HG02973 (cell line): ENCODE results near the gene STK35.

Experiments used
- ATAC-seq: cut with Tn5 transposase; IDR thresholded peaks from one replicate; pipeline ENCODE4 v1.9.1; 2021; ENCODE audit warnings: moderate library complexity; ENCODE audit not compliant: unreplicated experiment

Gene STK35

DNA sequence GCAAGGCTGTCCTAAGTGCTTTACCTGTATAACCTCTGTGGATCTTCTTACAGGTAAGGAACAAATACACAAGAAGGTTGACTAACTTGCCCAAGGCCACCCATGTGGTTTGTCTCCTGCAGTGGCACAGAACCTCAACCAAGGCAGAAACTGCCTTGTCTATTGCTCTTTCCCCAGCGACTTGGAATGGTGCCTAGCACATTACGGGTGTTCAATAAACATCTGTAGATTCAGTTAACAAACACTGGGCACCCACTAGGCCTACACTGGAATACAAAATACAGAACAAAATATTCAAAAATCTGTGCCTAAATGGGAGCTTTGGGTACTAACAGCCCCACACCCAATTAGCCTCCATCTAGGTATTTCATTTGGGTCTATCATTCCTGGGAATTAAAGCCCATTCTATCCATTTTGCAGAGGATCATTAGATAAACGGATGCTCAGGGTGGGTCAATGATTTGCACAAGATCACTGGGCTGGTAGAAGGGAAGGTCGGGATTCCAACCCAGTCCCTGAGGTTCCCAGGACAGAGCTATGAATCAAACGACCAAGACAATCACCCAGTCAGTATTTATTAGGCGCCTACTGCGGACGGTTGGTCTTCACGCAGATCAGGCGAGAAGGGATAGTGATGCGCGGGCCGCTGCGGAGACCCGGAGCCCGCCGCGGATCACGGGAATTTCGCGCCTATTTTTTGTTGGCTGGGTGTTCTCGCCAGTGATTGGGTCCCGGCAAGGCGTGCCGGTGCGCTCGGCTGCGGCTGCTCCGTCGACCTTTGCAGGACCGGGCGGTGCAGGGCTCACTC, at the start of gene STK35:
Gene STK35, plus strand, starts transcription at position 771 of the 808 bp plus-strand sequence. CDS start 55 bp downstream, outside the sequence.
- ATAC-seq: peak; percentile 42

DNA sequence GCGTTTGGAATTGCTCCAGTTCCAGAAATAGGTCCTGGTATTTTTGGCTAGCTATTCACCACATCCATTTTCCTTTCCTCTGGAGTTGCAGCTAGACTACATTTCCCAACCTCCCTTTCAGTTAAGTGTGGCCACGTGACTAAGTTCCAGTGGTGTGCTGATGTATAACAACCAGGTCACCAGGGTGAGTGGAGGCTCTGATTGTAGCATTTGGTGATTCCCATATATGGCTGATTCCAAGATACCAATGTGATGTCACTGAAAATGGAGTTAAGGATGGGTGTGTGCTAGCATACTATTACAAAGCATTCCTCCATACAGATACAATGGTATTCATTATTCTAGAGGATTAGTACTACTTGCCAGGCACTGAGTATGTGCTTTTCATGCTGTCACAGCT, 49.7 kb upstream of the STK35 start:
- ATAC-seq: no peak

DNA sequence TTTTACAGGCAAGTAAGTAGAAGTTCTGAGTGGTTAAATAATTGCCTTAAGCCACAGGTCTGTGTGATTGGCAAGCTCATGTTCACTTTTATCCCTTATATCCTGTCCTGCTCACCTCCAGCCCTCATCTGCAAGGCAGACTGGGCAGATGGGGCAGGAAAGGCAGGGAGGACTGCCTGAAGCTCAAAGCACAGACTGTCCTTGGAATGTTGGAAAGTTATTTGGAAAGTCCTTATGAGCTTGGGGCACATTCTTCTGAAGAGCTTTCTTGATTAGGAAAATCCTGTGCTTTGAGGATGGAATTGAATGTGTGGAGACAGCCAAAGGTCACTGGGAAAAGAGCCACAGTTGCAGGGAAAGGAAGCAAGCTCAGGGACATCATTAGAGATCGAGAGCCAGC, 48.9 kb upstream of the STK35 start:
- no peak for ATAC-seq

DNA sequence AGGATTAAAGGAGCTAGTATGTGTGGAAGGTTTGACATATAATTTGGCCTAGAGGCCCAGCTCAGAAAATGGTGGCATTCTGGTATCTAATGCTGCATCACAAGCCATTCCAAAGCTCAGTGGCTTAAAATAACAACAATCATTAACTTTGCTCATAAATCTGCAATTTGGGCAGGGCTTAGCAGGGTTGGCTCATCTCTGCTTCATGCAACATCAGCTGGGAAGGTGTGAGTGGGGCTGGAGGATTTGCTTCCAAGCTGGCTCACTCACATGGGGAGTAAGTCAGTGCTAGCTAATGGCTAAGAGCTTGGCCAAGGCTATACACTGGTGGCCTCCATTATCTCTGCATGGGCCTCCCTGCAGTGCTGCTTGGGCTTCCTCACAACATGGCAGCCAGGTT, 48.0 kb upstream of the STK35 start:
- ATAC-seq: no peak

DNA sequence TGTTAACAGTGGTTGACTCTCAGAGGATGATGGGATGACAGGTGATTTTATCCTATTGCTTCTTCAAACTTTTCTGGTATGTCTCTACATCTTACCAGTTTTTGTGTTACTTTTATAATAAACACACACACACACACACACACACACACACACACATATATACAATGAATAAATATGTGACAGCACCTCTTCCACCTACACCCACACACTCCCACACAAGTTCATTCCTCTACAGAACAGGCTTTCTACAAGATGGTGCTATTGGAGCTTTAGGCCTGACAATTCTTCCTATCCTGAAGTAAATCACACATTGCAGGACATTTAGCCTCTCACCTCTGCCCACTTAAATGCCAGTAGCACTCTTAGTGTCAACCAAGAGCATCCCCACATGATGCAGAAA, 46.7 kb upstream of the STK35 start:
- ATAC-seq: no peak

DNA sequence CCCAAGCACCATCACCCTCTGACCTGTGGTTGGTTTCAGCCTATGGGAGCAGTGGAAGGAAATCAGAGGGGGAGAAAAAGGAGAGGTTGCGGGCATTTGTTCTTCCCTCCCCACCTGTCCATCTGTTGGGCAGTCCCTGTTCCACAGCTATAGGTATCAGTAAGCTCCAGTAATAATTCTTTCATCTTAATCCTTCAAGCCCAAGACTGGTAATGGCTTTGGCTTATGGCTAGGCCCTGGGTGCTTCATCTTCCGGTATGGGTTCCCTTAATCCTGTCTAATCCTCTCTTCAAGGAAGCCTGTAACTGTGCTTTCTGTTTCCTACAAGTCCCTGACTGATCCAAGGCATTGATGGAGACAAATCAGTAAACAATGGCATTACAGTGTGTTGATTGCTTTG, 42.2 kb upstream of the STK35 start:
- no peak for ATAC-seq

DNA sequence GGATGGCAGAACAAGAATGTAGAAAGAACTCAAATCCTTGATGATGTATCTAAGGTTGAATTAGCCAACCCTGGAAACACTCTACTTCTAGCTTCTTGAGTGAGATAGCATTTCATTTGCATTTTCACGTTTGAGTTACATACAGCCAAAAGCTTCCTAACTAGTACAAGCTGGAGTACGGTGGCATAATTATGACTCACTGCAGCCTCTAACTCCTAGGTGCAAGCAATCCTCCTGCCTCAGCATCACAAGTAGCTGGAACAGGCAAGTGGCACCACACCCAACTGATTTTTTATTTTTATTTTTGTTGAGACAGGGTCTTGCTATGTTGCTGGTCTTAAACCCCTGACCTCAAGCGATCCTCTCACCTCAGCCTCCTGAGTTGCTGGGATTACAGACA, 36.5 kb upstream of the STK35 start:
- no peak for ATAC-seq

DNA sequence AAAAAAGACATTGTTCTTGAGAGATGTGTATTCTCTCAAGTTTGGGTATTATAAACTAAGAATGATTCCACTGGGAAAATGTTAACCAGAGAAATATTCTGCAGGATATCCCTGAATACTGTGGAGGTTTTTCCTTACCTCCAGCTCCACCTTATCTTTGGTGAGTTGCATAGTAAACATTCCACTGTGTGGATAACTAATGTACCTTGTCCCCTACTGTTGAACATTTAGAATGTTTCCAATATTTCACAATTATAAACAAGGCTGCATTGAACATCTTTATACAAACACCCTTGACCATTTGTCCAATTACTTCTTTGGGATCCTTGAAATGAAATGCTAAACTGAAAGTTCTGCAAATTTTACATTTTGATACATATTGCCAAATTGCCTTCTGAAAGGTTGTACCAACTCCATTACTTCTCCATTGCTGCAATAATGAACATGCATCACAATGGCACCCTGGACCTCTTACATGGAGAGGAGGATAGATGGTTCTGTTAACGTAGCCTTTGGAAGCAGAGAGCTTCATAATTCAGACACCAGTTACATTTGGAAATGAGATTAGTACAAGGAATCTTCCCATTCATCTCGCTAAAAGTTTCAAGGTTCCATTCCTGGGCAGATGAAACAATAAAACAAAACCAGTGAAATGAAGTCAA, 35.0 kb upstream of the STK35 start:
- ATAC-seq: no peak

DNA sequence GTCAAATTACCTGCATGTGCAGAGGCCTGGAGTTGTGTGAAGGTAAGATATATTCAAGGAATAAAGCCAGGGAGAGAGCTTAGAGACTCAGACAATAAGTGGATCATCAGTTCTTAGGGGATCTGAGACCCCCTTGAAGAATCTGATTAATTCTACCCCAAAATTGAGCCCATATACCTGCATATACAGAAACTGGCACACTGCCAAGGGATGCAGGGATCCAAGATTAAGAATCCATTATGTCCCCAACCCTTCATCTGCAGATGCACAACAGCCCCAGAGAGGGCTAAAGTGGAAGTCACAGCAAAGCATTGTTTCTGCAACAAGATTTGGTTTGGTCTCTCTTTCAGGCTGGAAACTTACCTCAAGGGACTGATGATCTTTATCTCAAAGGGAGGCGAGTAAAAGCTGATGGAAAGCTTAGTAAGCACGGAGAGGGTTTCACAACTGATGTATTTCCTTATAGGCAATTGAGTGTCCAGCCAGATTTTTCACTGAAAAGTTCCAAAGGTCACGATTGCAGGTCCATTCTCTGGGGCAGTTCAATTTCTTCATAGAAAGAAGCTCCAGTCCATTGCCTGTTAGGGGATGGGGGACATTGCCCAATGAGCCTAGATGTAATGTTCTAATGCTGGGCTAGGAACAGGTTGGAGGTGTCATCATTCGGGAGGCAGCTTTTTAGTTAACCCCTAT, 20.9 kb upstream of the STK35 start:
- no peak for ATAC-seq

DNA sequence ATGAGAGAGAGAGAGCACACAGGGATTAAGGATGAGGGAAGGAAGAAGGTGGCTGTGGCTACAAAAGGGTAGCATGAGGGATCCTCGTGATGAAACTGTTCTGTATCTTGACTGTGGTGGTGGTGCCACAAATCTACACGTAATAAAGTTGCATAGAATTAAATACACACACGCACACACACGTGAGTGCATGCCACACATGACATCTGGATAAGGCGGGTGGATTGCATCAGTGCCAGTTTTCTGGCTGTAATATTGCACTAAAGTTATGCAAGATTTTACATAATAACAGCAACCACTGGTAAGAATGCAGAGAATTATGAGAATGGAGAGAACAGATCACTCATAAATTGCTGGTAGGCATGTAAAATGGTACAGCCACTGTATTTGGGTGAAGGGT, 16.9 kb upstream of the STK35 start:
- ATAC-seq: no peak

DNA sequence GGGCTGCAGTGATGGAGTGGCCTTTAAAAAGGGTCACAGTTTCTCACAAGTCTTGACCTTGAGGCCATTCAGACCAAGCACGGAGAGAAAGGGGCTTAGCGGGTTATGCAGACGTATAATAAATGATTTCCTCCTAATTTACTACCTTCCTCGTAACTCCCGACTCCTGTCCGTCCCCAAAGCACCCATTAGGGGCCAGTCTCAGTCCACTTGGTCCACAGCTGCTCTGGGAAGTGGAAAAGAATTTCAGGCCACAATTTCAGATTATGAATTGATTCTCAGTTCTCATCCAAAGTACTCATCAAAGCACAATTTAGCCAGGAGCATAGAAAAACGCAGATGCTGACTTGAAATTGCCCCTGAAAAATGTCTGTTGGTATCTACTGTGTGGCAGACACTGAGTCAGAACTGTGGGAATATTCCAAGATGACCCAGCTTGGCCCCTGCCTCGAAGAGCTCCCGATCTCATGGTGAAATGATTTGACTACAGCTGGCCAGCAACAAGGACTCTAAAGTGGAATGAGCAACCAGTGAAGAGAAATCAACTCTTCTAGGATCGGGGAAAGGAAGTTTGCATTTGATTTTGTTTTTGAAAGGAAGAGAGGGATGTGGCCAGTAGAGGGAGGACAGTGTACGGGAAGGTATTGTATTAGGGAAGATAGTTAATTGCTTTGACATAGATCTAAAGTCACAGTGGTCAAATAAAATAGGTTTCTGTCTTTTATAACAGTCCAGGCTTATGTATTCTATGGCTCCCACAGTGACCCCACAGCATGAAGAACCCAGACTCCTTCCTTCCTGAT, 15.2 kb upstream of the STK35 start:
- no peak for ATAC-seq

DNA sequence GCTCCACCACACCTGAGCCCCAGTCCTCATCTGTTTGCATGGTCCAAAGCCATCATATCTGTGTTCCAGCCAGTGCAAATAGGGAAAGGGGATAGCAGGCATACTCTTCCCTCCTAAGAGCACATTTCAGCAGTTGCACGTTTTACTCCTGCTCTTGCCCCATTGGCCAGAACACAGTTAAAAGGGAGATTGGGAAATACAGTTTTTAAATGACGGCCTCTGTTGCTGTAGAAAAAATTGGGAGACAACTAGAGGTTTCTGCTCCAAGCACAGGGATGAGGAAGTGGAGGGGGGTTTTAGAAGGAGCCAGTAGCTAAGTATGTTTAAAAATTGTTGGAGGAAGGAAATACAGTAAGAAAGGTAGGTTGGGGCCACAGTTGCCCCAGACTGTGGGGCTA, 14.6 kb upstream of the STK35 start:
- no peak for ATAC-seq

DNA sequence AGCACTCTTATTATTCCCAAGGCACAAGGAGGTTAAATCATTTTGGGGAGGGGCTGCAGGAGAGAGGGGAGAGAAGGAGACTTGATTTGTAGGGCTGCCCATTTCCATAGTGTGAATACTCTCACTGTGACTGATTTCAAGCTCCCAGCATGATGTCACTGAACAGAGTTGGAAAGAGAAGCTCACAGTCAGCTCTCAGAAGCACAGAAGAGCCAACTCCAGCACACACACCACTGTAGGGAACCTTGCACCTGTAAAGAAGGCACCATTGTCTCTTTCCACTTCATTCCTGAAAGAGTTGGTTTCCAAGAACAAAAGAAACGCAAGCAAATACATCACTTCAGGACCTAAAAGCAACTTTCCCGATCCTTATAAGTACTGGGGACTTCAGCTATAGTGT, 12.7 kb upstream of the STK35 start:
- ATAC-seq: no peak

DNA sequence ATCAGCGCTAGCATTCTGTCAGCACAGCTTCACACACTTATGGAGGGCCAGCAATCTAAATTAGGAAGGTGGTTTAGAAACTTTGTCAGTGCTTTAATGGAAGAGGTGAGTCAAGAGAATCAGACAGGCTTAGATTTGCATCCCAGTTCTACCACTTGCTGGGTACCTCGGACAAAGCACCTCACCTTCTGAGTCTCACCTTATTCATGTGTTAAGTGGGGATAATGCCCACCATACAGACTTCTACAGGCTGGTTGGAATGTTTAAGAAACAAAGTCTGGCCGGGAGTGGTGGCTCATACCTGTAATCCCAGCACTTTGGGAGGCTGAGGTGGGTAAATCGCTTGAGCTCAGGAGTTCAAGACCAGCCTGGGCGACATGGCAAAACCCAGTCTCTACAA, 12.2 kb upstream of the STK35 start:
- no peak for ATAC-seq

DNA sequence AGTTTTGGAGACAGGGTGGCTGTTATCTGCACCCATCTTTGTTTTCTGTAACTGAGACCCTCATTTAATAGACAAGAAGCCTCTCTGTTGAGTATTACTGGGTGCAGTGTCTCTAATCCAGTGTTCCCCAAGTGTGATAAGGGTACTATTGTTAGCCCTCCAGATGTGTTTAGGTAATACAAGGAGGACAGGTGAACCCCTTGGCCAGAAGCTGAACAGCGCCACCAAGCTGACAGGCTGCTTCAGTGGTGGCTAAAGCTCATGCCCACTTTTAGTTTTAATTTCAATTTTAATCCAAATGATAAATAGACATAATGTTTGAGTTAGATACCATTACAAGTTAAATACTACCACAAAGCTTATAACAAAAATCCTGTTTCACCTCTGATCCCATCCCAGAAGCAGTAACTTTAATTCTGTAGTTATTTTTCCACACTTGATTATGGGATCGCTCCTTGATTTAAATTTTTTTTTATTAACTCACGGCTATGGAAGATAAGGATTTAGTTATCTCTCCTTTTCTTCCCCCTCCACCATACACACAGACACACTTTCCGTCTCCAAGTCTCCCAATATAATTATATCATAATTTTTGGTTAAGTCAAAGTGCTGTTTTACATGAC, 8.4 kb upstream of the STK35 start:
- ATAC-seq: no peak

DNA sequence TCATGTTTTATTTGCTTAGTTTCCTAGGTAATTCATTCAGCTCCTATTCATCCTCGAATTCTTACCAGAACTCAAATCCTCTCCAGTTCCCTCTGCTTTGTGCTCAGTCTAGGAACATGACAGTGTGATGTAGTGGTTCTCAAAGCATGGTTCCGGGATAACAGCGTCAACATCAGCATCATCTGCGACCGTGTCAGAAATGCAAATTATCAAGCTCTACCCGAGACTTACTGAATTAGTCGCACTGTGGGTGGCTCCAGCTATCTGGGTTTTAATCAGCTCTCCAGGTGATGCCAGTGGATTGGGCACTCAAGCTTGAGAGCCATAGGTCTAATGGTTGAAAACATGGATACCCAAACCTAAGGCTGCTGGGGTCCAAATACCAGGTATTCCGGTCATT, 7.7 kb upstream of the STK35 start:
- ATAC-seq: no peak

DNA sequence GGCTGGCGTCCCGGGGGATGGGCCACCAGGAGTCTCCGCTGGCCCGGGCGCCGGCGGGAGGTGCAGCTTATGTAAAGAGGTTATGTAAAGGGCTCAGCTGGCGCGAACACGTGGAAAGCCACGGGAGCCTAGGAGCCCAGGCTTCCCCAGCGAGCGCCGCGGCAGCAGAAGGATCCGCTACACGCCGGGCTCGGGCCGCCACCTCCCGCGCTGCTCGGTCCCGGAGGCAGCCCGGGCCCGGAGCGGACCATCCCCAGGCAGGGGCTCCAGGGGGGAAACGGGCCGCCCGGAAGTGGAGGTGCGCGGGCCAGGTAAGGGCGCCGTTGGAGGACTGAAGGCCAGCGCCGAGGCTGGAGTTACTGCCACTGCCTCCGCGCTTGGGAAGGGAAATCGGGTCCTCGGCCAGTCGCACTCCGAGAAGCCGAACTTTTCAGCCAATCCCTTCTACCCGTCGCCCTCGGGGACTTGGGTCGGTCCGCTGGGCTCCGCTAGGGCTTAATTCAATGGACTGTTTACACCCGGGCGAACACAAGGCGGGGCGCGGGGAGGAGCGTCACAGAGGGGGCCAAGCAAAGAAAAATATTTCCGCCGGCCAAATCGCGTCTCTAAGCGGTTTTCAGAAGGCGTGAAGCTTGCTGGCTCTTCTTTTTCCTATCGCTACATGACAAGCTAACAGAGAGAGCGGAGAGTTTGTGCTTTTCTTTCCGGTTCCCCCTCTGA, 398 bp downstream of the STK35 start:
- peak; percentile 68 for ATAC-seq

DNA sequence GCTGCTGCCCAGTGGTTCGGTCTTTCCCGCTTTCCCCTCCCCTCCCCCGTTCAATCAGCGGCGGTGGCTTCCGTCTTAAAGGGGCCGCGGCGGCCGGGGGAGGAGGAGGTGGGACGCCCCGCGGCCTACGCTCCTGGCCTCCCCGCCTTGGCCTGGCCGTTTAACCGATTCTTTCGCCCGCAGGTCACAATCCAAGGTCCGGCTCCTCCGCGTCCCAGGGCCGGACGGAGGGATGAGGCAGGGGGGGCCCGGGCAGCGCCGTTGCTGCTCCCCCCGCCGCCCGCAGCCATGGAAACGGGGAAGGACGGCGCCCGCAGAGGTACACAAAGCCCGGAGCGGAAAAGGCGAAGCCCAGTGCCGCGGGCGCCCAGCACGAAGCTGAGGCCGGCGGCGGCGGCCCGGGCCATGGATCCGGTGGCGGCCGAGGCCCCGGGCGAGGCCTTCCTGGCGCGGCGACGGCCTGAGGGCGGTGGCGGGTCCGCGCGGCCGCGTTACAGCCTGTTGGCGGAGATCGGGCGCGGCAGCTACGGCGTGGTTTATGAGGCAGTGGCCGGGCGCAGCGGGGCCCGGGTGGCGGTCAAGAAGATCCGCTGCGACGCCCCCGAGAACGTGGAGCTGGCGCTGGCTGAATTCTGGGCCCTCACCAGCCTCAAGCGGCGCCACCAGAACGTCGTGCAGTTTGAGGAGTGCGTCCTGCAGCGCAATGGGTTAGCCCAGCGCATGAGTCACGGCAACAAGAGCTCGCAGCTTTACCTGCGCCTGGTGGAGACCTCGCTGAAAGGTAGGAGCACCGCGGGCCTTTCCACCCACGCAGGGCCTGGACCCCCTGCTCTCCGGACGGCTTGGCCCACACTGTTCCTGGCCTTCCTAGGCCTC, 1.2 kb downstream of the STK35 start:
- peak; percentile 46 for ATAC-seq

DNA sequence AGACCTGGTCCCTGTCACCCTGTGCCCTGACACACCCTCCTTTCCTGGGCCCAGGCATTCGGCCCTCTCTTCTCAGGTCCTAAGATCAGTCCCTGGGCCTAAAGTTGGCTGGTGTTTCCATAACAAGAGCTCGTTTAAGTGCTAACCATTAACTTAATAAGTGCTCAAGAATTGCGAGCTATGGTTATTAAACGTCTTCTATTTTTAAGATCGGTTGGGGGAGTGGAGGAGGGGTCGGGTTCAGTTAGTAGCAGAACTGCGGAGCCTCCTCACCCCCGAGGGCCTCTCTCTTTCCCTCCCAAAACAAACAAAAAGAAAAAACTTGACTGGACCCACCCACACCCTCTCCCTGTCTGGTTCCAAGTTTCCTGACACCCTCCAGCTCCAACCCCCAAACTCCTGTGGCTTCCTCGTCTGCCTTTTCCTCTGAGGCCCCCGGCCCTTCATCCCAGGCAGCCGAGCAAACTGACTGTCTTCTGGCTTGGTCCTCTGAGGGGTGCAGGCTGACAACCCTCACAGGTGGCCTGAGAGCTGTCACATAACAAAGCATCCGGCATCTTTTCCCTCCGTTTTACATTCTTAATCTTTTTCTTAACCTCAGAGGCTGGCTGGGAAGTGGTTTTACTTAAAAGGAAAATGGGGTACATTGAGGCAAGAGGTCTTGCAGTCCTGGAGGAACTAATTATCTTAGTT, 2.0 kb downstream of the STK35 start:
- ATAC-seq: no peak
